SU-DHL-6 (cell line): ENCODE measurements around the gene EFNA5.

Experiments
- H2AFZ ChIP-seq: fragments of 200-600 bp; sonication (generic); 2 replicates; pipeline ENCODE4 v1.6.1; 2014; ENCODE audit warnings: low read depth, mild to moderate bottlenecking, moderate library complexity, mixed read lengths, antibody characterized with exemption, low read length; ENCODE audit not compliant: severe bottlenecking
- H3F3A ChIP-seq: fragments of 200-600 bp; shearing (Covaris generic); 2 replicates; pipeline ENCODE4 v1.6.0; 2016; ENCODE audit warnings: antibody characterized with exemption, mild to moderate bottlenecking; ENCODE audit not compliant: insufficient read depth
- H3K27ac ChIP-seq: fragments of 200-600 bp; sonication (generic); 2 replicates; pipeline ENCODE4 v1.5.1; 2016; ENCODE audit warnings: low read depth, mild to moderate bottlenecking, low read length, moderate library complexity, mixed read lengths
- H3K27me3 ChIP-seq: fragments of 200-600 bp; sonication (generic), shearing (Covaris generic); 2 replicates; pipeline ENCODE4 v1.6.0; 2014; ENCODE audit warnings: mild to moderate bottlenecking, low read length
- H3K36me3 ChIP-seq: fragments of 200-600 bp; sonication (generic); 2 replicates; pipeline ENCODE4 v1.6.1; 2014; ENCODE audit warnings: mild to moderate bottlenecking, low read length, mixed read lengths
- H3K4me2 ChIP-seq: fragments of 300-600, 200-600 bp; shearing (Covaris generic), sonication (generic); 2 replicates; pipeline ENCODE4 v1.6.0; 2014; ENCODE audit warnings: low read length, low read depth, mild to moderate bottlenecking; ENCODE audit not compliant: poor library complexity, severe bottlenecking
- H3K4me3 ChIP-seq: fragments of 200-600 bp; sonication (generic); 2 replicates; pipeline ENCODE4 v1.5.1; 2014; ENCODE audit warnings: antibody characterized with exemption, low read length, mild to moderate bottlenecking, mixed read lengths; ENCODE audit not compliant: insufficient read depth, poor library complexity, severe bottlenecking
- H3K79me2 ChIP-seq: fragments of 200-600 bp; sonication (generic); 2 replicates; pipeline ENCODE4 v1.6.1; 2014; ENCODE audit warnings: mild to moderate bottlenecking, low read length, moderate library complexity; ENCODE audit not compliant: insufficient read depth
- H3K9ac ChIP-seq: fragments of 200-600 bp; sonication (generic); 2 replicates; pipeline ENCODE4 v1.7.0; 2014; ENCODE audit warnings: mild to moderate bottlenecking, low read length
- H3K9me2 ChIP-seq: fragments of 200-600 bp; sonication (generic); replicated peaks from 2 replicates; pipeline ENCODE4 v1.6.1; 2014; ENCODE audit warnings: low read length; ENCODE audit not compliant: insufficient read depth
- H3K9me3 ChIP-seq: fragments of 200-600 bp; sonication (generic); 2 replicates; pipeline ENCODE4 v1.6.1; 2014; ENCODE audit warnings: low read length, mixed read lengths; ENCODE audit not compliant: insufficient read depth
- H4K20me1 ChIP-seq: fragments of 200-600 bp; sonication (generic); 2 replicates; pipeline ENCODE4 v1.6.1; 2014; ENCODE audit warnings: low read depth, mild to moderate bottlenecking, antibody characterized with exemption, low read length, moderate library complexity, mixed read lengths
- EZH2phosphoT487 ChIP-seq: fragments of 200-600 bp; sonication (generic), shearing (Covaris generic); conservative IDR thresholded peaks from 2 replicates; pipeline ENCODE4 v1.6.1; 2018; ENCODE audit warnings: mild to moderate bottlenecking, antibody characterized with exemption, low read length, moderate library complexity, mixed read lengths
- TF ChIP-seq, protein P1 (sequence below): fragments of 200-600 bp; sonication (generic); IDR thresholded peaks from one replicate; pipeline ENCODE4 v1.5.1; 2017; ENCODE audit warnings: antibody characterized with exemption, mild to moderate bottlenecking, low read length, moderate library complexity; ENCODE audit not compliant: insufficient read depth, poor library complexity, severe bottlenecking

The EFNA5 gene

DNA sequence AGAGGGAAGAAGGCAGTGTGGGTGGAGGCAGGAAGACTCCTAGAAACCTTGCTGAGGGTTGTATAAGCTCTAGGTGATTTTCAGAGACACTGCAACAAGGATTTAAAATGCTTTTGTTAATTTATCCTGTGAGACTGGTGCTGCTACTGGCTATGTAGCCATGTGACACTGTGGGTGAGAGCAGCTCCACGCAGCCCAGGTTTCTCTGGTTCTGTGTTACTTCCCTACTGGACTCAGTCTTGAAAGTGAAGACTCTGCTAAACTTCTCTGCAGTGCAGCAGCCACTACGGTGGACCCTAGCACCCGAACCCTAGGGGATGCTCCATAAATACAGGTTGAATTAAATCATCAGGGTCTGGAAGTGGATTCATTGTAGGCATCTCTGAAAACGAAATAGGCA is 25.8 kb upstream of the EFNA5 start:
- Histone ChIP-seq H3K4me3 (no peak overlapping the region), H2AFZ (no peak overlapping the region), H4K20me1 (no peaks in the 10 kb centered on the region), H3K9ac (no peak overlapping the region), H3K9me2 (no peaks in the 10 kb centered on the region), H3K27me3 (no peaks in the 10 kb centered on the region), H3K4me2 (no peak overlapping the region), H3K36me3 (no peaks in the 10 kb centered on the region), H3K27ac (no peak overlapping the region), H3K79me2 (no peaks in the 10 kb centered on the region), H3K9me3 (no peaks in the 10 kb centered on the region), H3F3A (no peaks in the 10 kb centered on the region)
- TF ChIP-seq, protein P1, sequence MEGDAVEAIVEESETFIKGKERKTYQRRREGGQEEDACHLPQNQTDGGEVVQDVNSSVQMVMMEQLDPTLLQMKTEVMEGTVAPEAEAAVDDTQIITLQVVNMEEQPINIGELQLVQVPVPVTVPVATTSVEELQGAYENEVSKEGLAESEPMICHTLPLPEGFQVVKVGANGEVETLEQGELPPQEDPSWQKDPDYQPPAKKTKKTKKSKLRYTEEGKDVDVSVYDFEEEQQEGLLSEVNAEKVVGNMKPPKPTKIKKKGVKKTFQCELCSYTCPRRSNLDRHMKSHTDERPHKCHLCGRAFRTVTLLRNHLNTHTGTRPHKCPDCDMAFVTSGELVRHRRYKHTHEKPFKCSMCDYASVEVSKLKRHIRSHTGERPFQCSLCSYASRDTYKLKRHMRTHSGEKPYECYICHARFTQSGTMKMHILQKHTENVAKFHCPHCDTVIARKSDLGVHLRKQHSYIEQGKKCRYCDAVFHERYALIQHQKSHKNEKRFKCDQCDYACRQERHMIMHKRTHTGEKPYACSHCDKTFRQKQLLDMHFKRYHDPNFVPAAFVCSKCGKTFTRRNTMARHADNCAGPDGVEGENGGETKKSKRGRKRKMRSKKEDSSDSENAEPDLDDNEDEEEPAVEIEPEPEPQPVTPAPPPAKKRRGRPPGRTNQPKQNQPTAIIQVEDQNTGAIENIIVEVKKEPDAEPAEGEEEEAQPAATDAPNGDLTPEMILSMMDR = no peak
- no peak for TF ChIP-seq EZH2phosphoT487

DNA sequence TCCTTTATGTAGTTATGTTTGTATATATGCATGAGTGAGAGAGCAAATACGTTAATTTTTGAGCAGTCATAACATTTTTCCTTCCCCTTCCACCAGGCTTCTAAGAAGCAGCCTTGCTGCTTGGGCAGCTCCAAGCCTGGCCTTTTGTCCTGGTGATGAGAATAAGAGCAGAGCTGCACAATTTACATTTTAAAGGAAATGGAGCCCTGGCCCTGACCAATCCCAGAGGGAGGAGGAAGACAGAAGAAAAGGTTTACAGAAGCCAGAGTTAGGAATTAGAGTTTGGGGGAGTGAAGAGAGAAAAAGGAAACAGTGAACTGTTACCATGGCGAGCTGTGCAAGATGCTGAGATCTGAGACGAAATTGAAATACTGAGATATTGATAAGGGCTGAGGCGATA is 25.3 kb upstream of the EFNA5 start:
- no peak for TF ChIP-seq EZH2phosphoT487
- TF ChIP-seq, protein P1 = no peak
- H3K36me3 ChIP-seq = no peaks in the 10 kb centered on the region
- H3K27ac ChIP-seq = no peak overlapping the region
- no peak overlapping the region for H2AFZ ChIP-seq
- no peaks in the 10 kb centered on the region for H3K79me2 ChIP-seq
- H3K4me2 ChIP-seq = no peak overlapping the region
- no peak overlapping the region for H3K4me3 ChIP-seq
- no peak overlapping the region for H3K9ac ChIP-seq
- no peaks in the 10 kb centered on the region for H4K20me1 ChIP-seq
- no peaks in the 10 kb centered on the region for H3K9me3 ChIP-seq
- H3K9me2 ChIP-seq = no peaks in the 10 kb centered on the region
- no peaks in the 10 kb centered on the region for H3K27me3 ChIP-seq
- no peaks in the 10 kb centered on the region for H3F3A ChIP-seq

DNA sequence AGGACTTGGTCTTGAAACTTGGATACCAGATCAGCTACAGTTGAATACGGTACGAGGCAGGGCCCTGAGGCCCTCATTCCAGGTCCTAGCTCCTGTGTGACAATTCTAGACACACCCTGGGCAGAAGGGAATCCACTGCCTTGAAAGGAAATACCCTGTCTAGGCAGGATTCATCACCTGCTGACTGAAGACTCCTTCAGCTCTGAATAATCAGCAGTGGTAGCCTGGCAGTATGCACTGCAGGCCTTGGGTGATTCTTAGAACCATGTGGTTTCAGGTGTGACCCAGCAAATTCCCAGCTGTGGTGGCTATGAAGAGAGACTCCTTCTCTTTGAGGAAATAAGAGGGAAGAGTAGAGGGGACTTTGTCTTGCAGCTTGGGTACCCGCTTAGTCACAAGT is 17.2 kb upstream of the EFNA5 start:
- no peaks in the 10 kb centered on the region for H3K79me2 ChIP-seq
- H3F3A ChIP-seq = no peaks in the 10 kb centered on the region
- no peak overlapping the region for H3K9ac ChIP-seq
- no peaks in the 10 kb centered on the region for H3K27me3 ChIP-seq
- no peak overlapping the region for H3K4me3 ChIP-seq
- no peaks in the 10 kb centered on the region for H4K20me1 ChIP-seq
- H3K9me2 ChIP-seq = no peaks in the 10 kb centered on the region
- TF ChIP-seq, protein P1 = no peak
- no peak for TF ChIP-seq EZH2phosphoT487
- no peak overlapping the region for H2AFZ ChIP-seq
- H3K9me3 ChIP-seq = no peaks in the 10 kb centered on the region
- H3K36me3 ChIP-seq = no peaks in the 10 kb centered on the region
- H3K4me2 ChIP-seq = no peak overlapping the region
- H3K27ac ChIP-seq = no peak overlapping the region
